Measurements from ENCODE around the gene GPR35.

DNA sequence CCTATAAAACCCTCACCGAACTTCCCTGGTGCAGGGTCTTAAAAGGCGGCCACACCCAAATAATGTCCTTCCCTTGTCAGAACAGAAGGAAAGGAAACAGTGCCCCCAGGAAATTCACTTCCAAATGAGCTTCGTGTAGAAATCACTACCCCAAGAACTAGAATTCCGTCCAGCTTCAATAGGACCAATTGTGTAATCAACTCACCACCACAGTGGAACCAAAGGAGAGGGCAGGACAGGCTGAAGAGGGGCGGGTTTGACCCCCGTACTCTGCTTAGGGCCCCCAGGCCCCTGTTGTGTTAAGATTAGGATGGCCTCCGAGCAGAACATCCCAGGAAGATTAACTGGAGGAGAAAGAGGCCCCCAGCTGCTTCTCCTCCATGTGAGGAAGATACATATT is 24.1 kb downstream of the GPR35 start:
- TF ChIP-seq POLR2AphosphoS5 (IDR thresholded peaks at IDR 0.05; ENCODE audit: insufficient read depth, low read depth, low read length) (no peak), MYC (IDR thresholded peaks at IDR 0.05; ENCODE audit: low read depth, low read length) (no peak), CTCF (IDR thresholded peaks at IDR 0.05; ENCODE audit: extremely low read depth in 1 of 2, insufficient read depth in 1 of 2, low read depth in 1 of 2, low read length in 2 of 2) (no peak)

All from endothelial cell of umbilical vein (primary cell).